ENCODE results near the gene KANK3. TPM values are rescaled to one million over a fixed set of nuclear protein-coding genes. Genes with fewer than 3 reads are reported as not detected.

KANK3 gene
- total and polyA plus RNA-seq, 10 of the 15 experiments (the other 5 are each of a cell fraction or from before 2014, with no cell fraction given), result 0.03 to 0.93 (median 0.22) TPM; not detected in 1

GRCh38 chr19:8363803-8364771, 21.0 kb upstream of the KANK3 start, which contains the start of gene ANGPTL4:
ANGPTL4 (plus strand) TSS chr19:8364155; CDS start chr19:8364322, 167 bp downstream.
- 7% methylated on average over 72 of the region's 81 CpGs for WGBS (ENCODE audit: insufficient coverage, insufficient replicate concordance, low lambda C conversion rate, missing lambda C conversion rate)
- H4K20me1 ChIP-seq (ENCODE audit: control insufficient read depth, insufficient read depth), result no peaks in the 10 kb centered on the region
- BruUV-seq (replicated peaks), result no TSS peak
- ChIA-PET CTCF (interaction anchor here (1.1 to 2.8 kb wide), 2 partner anchors 10 to 214 kb away, joined by 3 to 8 read pairs; no protein-coding TSS in a partner anchor), RAD21 (ENCODE audit: unreplicated experiment) (interaction anchor here (0.6 kb wide), 1 partner anchor 10 kb away, joined by 3 read pairs; no protein-coding TSS in a partner anchor), POLR2A (no interaction called here), SMC1A (ENCODE audit: uncharacterized antibody, unreplicated experiment) (interaction anchor here (1.2 kb wide), 1 partner anchor 43 kb away, joined by 3 read pairs; the partner anchor contains the start of genes NDUFA7 and RPS28)
- H3K36me3 ChIP-seq (ENCODE audit: control insufficient read depth in 2 of 2, insufficient read depth in 2 of 2, low read length in 1 of 2), result no peaks in the 10 kb centered on the region
- H3K4me1 ChIP-seq (ENCODE audit: control insufficient read depth, insufficient read depth, low read length), result no peaks in the 10 kb centered on the region
- no peak within 1 kb of the TSS for H3K9ac ChIP-seq (ENCODE audit: control insufficient read depth, insufficient read depth, low read length)
- ATAC-seq, result peak; percentile 20; the same call in 2 of the 3 replicates
- H3K9me3 ChIP-seq (replicated peaks; ENCODE audit: control insufficient read depth, insufficient read depth, low read length), result no peaks in the 10 kb centered on the region
- H3K4me2 ChIP-seq (ENCODE audit: control insufficient read depth, insufficient read depth), result peak within 1 kb of the TSS; percentile 33; the same call in 1 of the 2 replicates
- intact Hi-C loops (cut with micrococcal nuclease; ENCODE audit: unreplicated experiment) (no loop called here), in situ Hi-C loops (cut with MboI) (no loop called here)
- H3K27me3 ChIP-seq (replicated peaks in 1 of 2; ENCODE audit: control insufficient read depth in 2 of 2, insufficient read depth in 2 of 2, low read length in 1 of 2), result peaks cover 0 to 6% of the 10 kb centered on the region in 2 experiments; a peak in 2 of 4 replicates
- FAIRE-seq, result no peak
- no peaks in the 10 kb centered on the region for H3K79me2 ChIP-seq (ENCODE audit: control insufficient read depth, insufficient read depth, low read length)
- H3K27ac ChIP-seq (ENCODE audit: control insufficient read depth, insufficient read depth), result no peak within 1 kb of the TSS
- no peak within 1 kb of the TSS for H3K4me3 ChIP-seq
- no peak for DNase-seq (ENCODE audit: low read depth, low spot score)
- H2AFZ ChIP-seq (ENCODE audit: control insufficient read depth, low read depth, low read length), result no peak within 1 kb of the TSS
- TF ChIP-seq JUND (IDR thresholded peaks at IDR 0.05; ENCODE audit: low read depth, low read length), result no peak
- TF ChIP-seq GATAD2B (conservative IDR thresholded peaks at IDR 0.05; ENCODE audit: low read depth), result 0 out of 2 replicates have a peak, but pooled peaks have one; percentile 10
- no peak for TF ChIP-seq STAT1 (conservative IDR thresholded peaks at IDR 0.05)
- TF ChIP-seq, protein P1, sequence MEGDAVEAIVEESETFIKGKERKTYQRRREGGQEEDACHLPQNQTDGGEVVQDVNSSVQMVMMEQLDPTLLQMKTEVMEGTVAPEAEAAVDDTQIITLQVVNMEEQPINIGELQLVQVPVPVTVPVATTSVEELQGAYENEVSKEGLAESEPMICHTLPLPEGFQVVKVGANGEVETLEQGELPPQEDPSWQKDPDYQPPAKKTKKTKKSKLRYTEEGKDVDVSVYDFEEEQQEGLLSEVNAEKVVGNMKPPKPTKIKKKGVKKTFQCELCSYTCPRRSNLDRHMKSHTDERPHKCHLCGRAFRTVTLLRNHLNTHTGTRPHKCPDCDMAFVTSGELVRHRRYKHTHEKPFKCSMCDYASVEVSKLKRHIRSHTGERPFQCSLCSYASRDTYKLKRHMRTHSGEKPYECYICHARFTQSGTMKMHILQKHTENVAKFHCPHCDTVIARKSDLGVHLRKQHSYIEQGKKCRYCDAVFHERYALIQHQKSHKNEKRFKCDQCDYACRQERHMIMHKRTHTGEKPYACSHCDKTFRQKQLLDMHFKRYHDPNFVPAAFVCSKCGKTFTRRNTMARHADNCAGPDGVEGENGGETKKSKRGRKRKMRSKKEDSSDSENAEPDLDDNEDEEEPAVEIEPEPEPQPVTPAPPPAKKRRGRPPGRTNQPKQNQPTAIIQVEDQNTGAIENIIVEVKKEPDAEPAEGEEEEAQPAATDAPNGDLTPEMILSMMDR (IDR thresholded peaks at IDR 0.05 in 2 of 3, conservative IDR thresholded peaks at IDR 0.05 in 1 of 3; ENCODE audit: control insufficient read depth in 2 of 3, extremely low read depth in 1 of 3, insufficient read depth in 1 of 3, low read depth in 3 of 3, low read length in 3 of 3), result 0 out of 6 replicates have a peak, but pooled peaks of 1 of the 3 experiments have one; percentile 7
- TF ChIP-seq ZNF384 (IDR thresholded peaks at IDR 0.05; ENCODE audit: borderline replicate concordance, low read depth, low read length), result no peak
- no peak for TF ChIP-seq SREBF2 (IDR thresholded peaks at IDR 0.05; ENCODE audit: low read length)
- TF ChIP-seq IRF3 (IDR thresholded peaks at IDR 0.05), result no peak
- no peak for TF ChIP-seq ZNF24 (IDR thresholded peaks at IDR 0.05)
- TF ChIP-seq YY1 (IDR thresholded peaks at IDR 0.05; ENCODE audit: low read depth, low read length), result no peak
- TF ChIP-seq BCL3 (IDR thresholded peaks at IDR 0.05; ENCODE audit: borderline replicate concordance, insufficient read depth, low read depth, low read length, poor library complexity, severe bottlenecking), result no peak
- TF ChIP-seq, protein P2, sequence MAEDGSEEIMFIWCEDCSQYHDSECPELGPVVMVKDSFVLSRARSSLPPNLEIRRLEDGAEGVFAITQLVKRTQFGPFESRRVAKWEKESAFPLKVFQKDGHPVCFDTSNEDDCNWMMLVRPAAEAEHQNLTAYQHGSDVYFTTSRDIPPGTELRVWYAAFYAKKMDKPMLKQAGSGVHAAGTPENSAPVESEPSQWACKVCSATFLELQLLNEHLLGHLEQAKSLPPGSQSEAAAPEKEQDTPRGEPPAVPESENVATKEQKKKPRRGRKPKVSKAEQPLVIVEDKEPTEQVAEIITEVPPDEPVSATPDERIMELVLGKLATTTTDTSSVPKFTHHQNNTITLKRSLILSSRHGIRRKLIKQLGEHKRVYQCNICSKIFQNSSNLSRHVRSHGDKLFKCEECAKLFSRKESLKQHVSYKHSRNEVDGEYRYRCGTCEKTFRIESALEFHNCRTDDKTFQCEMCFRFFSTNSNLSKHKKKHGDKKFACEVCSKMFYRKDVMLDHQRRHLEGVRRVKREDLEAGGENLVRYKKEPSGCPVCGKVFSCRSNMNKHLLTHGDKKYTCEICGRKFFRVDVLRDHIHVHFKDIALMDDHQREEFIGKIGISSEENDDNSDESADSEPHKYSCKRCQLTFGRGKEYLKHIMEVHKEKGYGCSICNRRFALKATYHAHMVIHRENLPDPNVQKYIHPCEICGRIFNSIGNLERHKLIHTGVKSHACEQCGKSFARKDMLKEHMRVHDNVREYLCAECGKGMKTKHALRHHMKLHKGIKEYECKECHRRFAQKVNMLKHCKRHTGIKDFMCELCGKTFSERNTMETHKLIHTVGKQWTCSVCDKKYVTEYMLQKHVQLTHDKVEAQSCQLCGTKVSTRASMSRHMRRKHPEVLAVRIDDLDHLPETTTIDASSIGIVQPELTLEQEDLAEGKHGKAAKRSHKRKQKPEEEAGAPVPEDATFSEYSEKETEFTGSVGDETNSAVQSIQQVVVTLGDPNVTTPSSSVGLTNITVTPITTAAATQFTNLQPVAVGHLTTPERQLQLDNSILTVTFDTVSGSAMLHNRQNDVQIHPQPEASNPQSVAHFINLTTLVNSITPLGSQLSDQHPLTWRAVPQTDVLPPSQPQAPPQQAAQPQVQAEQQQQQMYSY (CRISPR knock-in tag; IDR thresholded peaks at IDR 0.05), result no peak
- no peak for TF ChIP-seq WRNIP1 (IDR thresholded peaks at IDR 0.05; ENCODE audit: borderline replicate concordance, low read depth, low read length)
- TF ChIP-seq MTA2 (IDR thresholded peaks at IDR 0.05; ENCODE audit: low read depth), result no peak
- no peak for TF ChIP-seq GABPA (IDR thresholded peaks at IDR 0.05; ENCODE audit: low read depth)

Data from GM12878 (cell line).